Stimulated activated CD4-positive, alpha-beta T cell treated with anti-CD3 and anti-CD28 coated beads, Interleukin-2, amount 100 ng/mL, for 48 hours (primary cell): ENCODE results near the gene HNRNPK.
A peak's percentile ranks its signal among the peaks of the same experiment; 100 is the strongest.
"Not testable (repeated sequence)": the region's sequence is repeated elsewhere in the genome, so short reads cannot be mapped to it uniquely, and the experiment has no call there.

Source experiments
- DNase-seq, 2 donors: peaks; one replicate each; pipeline ENCODE4 v3.0.0-alpha.2; 2020

The HNRNPK gene

GRCh38 chr9:83976372-83976771 lies 3.6 kb downstream of the HNRNPK start:
- no peak for DNase-seq

GRCh38 chr9:83975300-83975699 lies 4.7 kb downstream of the HNRNPK start:
- DNase-seq = no peak

- no peak for DNase-seq
These were observed 7.7 kb downstream of the HNRNPK start for GRCh38 chr9:83972286-83972685.

GRCh38 chr9:83971485-83971884 lies 8.5 kb downstream of the HNRNPK start:
- DNase-seq = no peak

GRCh38 chr9:83969602-83970001 lies 10.4 kb downstream of the HNRNPK start:
- no peak for DNase-seq

- DNase-seq = no peak
These were observed 12.9 kb downstream of the HNRNPK start for GRCh38 chr9:83967073-83967472.

GRCh38 chr9:83966209-83966582 lies 13.8 kb downstream of the HNRNPK start:
- DNase-seq = no peak

GRCh38 chr9:83965350-83966208 lies 14.4 kb downstream of the HNRNPK start:
- no peak for DNase-seq

- DNase-seq = no peak
These were observed 15.1 kb downstream of the HNRNPK start for GRCh38 chr9:83964973-83965349.

- DNase-seq = no peak
These were observed 17.9 kb downstream of the HNRNPK start for GRCh38 chr9:83962165-83962564.

GRCh38 chr9:83960991-83961390 lies 19.0 kb downstream of the HNRNPK start:
- DNase-seq = no peak

GRCh38 chr9:83959061-83959460 lies 21.0 kb downstream of the HNRNPK start:
- DNase-seq = no peak

- no peak for DNase-seq
These were observed 22.8 kb downstream of the HNRNPK start for GRCh38 chr9:83957248-83957513.

GRCh38 chr9:83956436-83957247 lies 23.4 kb downstream of the HNRNPK start:
- DNase-seq = peak; percentile 54 to 58

GRCh38 chr9:83956086-83956435 lies 24.0 kb downstream of the HNRNPK start:
- peak; percentile 19 to 38 for DNase-seq

GRCh38 chr9:83948096-83948495 lies 31.9 kb downstream of the HNRNPK start:
- not testable (repeated sequence) for DNase-seq

GRCh38 chr9:83940590-83941303 lies 39.3 kb downstream of the HNRNPK start:
- no peak for DNase-seq

- peak; percentile 8 to 9 for DNase-seq
These were observed 42.1 kb downstream of the HNRNPK start for GRCh38 chr9:83937861-83938455.

GRCh38 chr9:83936523-83936922 lies 43.5 kb downstream of the HNRNPK start:
- no peak for DNase-seq

- no peak for DNase-seq
These were observed 44.6 kb downstream of the HNRNPK start for GRCh38 chr9:83935276-83935935.

- DNase-seq = no peak
These were observed 45.3 kb downstream of the HNRNPK start for GRCh38 chr9:83934569-83935275.

GRCh38 chr9:83933790-83934189 lies 46.2 kb downstream of the HNRNPK start:
- no peak for DNase-seq
